ENCODE results near the gene KIF26A. TPM values are rescaled to one million over a fixed set of nuclear protein-coding genes. Genes with fewer than 3 reads are reported as not detected.

Gene KIF26A
- total RNA-seq, 4 donors from 2014 or later, result 4.6 to 7.2 (median 5.6) TPM

DNA sequence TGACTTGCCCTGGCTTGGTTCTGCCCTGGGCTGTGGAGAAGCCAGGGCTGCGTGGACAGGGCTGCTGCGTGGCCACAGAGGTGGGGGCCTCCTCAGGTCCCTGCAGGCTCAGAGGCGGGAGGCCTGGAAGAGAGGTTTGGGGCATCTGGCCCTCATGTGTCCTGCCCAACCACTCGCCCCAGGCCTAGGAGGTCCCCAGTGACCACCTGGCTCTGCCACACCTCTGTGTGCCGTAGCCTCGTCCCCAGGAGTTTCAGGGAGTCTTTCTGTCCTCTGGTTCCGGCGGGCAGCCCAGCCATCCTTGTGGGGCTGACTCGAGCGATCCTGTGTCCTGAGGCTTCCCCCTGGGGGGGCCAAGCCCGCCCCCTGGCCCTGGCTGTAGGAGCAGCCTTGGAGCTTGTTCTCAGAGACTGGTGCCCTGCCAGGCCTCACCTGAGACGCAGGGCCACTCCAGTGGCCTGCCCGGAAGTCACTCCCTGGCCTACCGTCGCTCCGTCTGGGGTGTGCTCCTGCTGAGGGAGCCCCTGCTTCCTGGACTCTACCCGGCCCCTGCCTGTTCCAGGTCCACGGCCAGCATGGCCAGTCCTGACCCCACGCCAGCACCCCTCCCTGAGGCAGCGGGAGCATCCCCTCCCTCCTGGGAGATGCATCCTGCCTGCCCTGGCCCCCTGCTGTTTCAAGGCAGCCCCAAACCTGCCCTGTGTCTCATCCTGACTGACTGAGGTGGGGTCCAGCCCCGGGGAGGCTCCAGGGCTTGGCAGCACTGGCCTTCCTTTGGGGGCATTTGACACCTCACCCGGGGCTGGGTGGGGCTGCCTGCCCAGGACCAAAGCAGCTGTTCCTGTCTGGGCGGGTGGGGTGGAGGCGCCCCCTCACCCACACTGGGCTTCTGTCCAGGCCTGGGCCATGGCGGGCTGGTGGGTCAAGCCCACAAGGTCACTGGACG lies 39.0 kb upstream of the KIF26A start:
- intact Hi-C loops (cut with DNase I), result loop anchor here (10.0 kb wide), 1 partner anchor 465 kb away; no protein-coding TSS in a partner anchor
- Histone ChIP-seq H3K27me3 (peaks cover 0 to 24% (median 4%) of the 10 kb centered on the region in 4 donors), H3K4me3 (no peak overlapping the region), H3K36me3 (peaks cover 0 to 4% (median 0%) of the 10 kb centered on the region in 4 donors), H3K9me3 (no peaks in the 10 kb centered on the region), H3K4me1 (peaks cover 0 to 5% (median 2%) of the 10 kb centered on the region in 4 donors), H3K27ac (replicated peaks in 1 of 4) (no peak overlapping the region)
- WGBS, result 74% methylated on average over 14 of the region's 26 CpGs
- no peak for TF ChIP-seq EP300 (IDR thresholded peaks at IDR 0.05)
- no peak for TF ChIP-seq POLR2AphosphoS5 (IDR thresholded peaks at IDR 0.05)
- TF ChIP-seq POLR2A (IDR thresholded peaks at IDR 0.05; ENCODE audit: low read depth), result no peak
- TF ChIP-seq, protein P1, sequence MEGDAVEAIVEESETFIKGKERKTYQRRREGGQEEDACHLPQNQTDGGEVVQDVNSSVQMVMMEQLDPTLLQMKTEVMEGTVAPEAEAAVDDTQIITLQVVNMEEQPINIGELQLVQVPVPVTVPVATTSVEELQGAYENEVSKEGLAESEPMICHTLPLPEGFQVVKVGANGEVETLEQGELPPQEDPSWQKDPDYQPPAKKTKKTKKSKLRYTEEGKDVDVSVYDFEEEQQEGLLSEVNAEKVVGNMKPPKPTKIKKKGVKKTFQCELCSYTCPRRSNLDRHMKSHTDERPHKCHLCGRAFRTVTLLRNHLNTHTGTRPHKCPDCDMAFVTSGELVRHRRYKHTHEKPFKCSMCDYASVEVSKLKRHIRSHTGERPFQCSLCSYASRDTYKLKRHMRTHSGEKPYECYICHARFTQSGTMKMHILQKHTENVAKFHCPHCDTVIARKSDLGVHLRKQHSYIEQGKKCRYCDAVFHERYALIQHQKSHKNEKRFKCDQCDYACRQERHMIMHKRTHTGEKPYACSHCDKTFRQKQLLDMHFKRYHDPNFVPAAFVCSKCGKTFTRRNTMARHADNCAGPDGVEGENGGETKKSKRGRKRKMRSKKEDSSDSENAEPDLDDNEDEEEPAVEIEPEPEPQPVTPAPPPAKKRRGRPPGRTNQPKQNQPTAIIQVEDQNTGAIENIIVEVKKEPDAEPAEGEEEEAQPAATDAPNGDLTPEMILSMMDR (IDR thresholded peaks at IDR 0.05), result no peak
- no peak for DNase-seq (ENCODE audit: extremely low spot score)

DNA sequence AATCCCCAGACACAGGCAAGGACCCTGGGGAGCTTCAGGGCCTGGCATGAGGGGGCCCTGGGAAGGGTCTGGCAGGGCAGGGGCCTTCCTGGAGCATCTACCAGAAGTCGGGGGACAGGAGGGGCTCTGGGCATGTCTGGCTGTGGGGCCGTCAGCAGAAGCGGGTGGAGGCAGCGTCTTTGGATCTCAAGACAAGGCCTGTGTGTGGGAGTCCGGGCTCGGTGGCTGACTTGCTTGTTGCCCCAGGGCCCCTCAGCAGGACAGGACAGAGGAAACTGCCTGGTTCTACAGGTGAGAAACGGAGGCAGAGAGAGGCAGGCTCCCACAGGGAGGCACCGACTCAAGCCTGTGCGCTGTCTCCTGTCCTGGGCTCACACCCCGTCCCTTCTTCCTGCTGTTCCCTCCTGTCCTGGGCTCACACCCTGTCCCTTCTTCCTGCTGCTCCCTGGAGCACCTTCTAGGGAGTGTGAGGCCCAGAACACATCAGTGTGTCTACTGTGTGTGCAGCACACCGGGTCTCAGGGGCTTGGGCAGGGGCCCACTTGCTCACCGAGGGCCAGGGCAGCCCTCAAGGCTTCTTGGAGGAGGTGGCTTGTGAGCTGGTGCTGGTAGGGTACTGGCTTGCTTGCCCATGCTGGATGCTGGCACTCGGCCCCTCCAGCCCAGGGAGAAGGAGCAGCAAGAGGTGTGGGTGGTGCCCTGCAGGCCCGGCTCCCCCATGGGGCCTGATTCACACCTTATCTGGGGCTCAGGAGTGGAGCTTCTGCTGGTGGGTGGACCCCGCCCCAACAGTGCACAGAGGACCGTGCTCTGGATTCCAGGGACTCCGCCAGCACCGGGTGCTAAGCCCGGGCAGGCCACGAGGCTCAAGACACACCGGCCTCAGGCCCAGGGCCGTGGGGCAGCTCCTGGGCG lies 38.0 kb upstream of the KIF26A start:
- peaks cover 0 to 14% (median 0%) of the 10 kb centered on the region in 4 donors for H3K27me3 ChIP-seq
- 85% methylated on average over 12 of the region's 23 CpGs for WGBS
- H3K9me3 ChIP-seq, result no peaks in the 10 kb centered on the region
- H3K4me1 ChIP-seq, result no peaks in the 10 kb centered on the region
- H3K27ac ChIP-seq (replicated peaks in 1 of 4), result no peak overlapping the region
- intact Hi-C loops (cut with DNase I), result no loop called here
- peaks cover 0 to 4% (median 0%) of the 10 kb centered on the region in 4 donors for H3K36me3 ChIP-seq
- TF ChIP-seq POLR2AphosphoS5 (IDR thresholded peaks at IDR 0.05) (no peak), POLR2A (IDR thresholded peaks at IDR 0.05; ENCODE audit: low read depth) (no peak), EP300 (IDR thresholded peaks at IDR 0.05) (no peak)
- TF ChIP-seq, protein P1 (IDR thresholded peaks at IDR 0.05), result no peak
- no peak overlapping the region for H3K4me3 ChIP-seq
- no peak for DNase-seq (ENCODE audit: extremely low spot score)

- TF ChIP-seq, protein P1 (IDR thresholded peaks at IDR 0.05), result no peak
- TF ChIP-seq EP300 (IDR thresholded peaks at IDR 0.05) (no peak), POLR2A (IDR thresholded peaks at IDR 0.05; ENCODE audit: low read depth) (no peak), POLR2AphosphoS5 (IDR thresholded peaks at IDR 0.05) (no peak)
- 85% methylated on average over 9 of the region's 16 CpGs for WGBS
- intact Hi-C loops (cut with DNase I), result no loop called here
- H3K27me3 ChIP-seq, result peaks cover 0 to 6% (median 0%) of the 10 kb centered on the region in 4 donors
- peaks cover 0 to 4% (median 0%) of the 10 kb centered on the region in 4 donors for H3K36me3 ChIP-seq
- H3K27ac ChIP-seq (replicated peaks in 1 of 4), result no peak overlapping the region
- DNase-seq (ENCODE audit: extremely low spot score), result no peak
- H3K4me3 ChIP-seq, result no peak overlapping the region
- no peaks in the 10 kb centered on the region for H3K4me1 ChIP-seq
- no peaks in the 10 kb centered on the region for H3K9me3 ChIP-seq
These were observed 37.2 kb upstream of the KIF26A start for GRCh38 chr14:104101086-104101621.

DNA sequence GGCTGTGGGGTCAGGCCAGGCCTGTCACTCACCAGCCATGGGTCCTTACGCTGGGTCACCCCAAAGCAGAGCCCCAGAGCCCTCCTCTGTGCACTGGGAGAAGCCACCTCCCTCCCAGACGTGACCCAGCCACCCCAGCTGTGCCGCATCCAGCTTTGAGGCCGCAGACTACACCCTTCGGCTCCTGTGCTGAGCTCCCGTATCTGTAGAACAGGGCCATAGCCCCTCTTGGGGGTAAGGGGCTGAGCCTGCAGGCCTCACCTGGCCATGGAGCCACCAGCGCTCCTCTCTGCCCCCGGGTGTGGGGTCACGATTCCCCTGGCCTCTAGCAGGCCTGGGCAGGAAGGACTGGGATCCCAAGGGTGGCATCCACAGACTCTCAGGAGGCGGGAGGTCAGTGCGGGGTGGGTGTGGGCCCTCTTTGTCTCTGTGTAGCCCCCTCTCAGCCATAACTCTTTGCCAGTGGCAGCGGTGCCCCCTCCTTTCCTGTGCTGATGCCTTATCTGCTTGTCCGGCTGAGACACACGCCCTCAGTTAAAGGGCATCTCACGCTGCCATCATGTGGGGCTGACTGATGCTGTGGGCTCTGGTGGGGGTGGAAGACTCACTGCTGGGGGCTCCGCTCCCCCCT lies 36.6 kb upstream of the KIF26A start:
- H3K9me3 ChIP-seq, result no peaks in the 10 kb centered on the region
- no peak overlapping the region for H3K27ac ChIP-seq (replicated peaks in 1 of 4)
- DNase-seq (ENCODE audit: extremely low spot score), result no peak
- H3K4me1 ChIP-seq, result no peaks in the 10 kb centered on the region
- TF ChIP-seq POLR2AphosphoS5 (IDR thresholded peaks at IDR 0.05) (no peak), POLR2A (IDR thresholded peaks at IDR 0.05; ENCODE audit: low read depth) (no peak), EP300 (IDR thresholded peaks at IDR 0.05) (no peak)
- TF ChIP-seq, protein P1 (IDR thresholded peaks at IDR 0.05), result no peak
- H3K36me3 ChIP-seq, result peaks cover 0 to 4% (median 0%) of the 10 kb centered on the region in 4 donors
- 93% methylated on average over 5 of the region's 16 CpGs for WGBS
- no peak overlapping the region for H3K4me3 ChIP-seq
- H3K27me3 ChIP-seq, result peaks cover 0 to 3% (median 0%) of the 10 kb centered on the region in 4 donors
- intact Hi-C loops (cut with DNase I), result no loop called here

Data from esophagus muscularis mucosa (tissue), 4 donors.